ENCODE results near the gene ATP6V0C.

- no peak for TF ChIP-seq ZBTB21 (CRISPR knock-in tag; IDR thresholded peaks at IDR 0.05)
- TF ChIP-seq ZNF124 (CRISPR knock-in tag; IDR thresholded peaks at IDR 0.05): no peak
- no peak for TF ChIP-seq ZNF580 (CRISPR knock-in tag; IDR thresholded peaks at IDR 0.05; ENCODE audit: borderline replicate concordance, low read depth)
- TF ChIP-seq ZNF639 (CRISPR knock-in tag; conservative IDR thresholded peaks at IDR 0.05): no peak
- no peak for TF ChIP-seq SIN3A (IDR thresholded peaks at IDR 0.05; ENCODE audit: borderline replicate concordance, low read depth, low read length)
- TF ChIP-seq, protein P1, sequence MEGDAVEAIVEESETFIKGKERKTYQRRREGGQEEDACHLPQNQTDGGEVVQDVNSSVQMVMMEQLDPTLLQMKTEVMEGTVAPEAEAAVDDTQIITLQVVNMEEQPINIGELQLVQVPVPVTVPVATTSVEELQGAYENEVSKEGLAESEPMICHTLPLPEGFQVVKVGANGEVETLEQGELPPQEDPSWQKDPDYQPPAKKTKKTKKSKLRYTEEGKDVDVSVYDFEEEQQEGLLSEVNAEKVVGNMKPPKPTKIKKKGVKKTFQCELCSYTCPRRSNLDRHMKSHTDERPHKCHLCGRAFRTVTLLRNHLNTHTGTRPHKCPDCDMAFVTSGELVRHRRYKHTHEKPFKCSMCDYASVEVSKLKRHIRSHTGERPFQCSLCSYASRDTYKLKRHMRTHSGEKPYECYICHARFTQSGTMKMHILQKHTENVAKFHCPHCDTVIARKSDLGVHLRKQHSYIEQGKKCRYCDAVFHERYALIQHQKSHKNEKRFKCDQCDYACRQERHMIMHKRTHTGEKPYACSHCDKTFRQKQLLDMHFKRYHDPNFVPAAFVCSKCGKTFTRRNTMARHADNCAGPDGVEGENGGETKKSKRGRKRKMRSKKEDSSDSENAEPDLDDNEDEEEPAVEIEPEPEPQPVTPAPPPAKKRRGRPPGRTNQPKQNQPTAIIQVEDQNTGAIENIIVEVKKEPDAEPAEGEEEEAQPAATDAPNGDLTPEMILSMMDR (CRISPR knock-in tag; IDR thresholded peaks at IDR 0.05): no peak
- no peak for TF ChIP-seq FOXJ3 (CRISPR knock-in tag; IDR thresholded peaks at IDR 0.05; ENCODE audit: borderline replicate concordance)
- no peak for TF ChIP-seq GTF2F1 (IDR thresholded peaks at IDR 0.05; ENCODE audit: low read length)
- no peak for TF ChIP-seq PCBP1 (IDR thresholded peaks at IDR 0.05; ENCODE audit: borderline replicate concordance, low read depth, low read length)
- no peak for TF ChIP-seq RAD21 (CRISPR knock-in tag; IDR thresholded peaks at IDR 0.05)
- no peak for TF ChIP-seq ZBTB7A (CRISPR knock-in tag; IDR thresholded peaks at IDR 0.05)
- no peak for TF ChIP-seq FOXM1 (CRISPR knock-in tag; IDR thresholded peaks at IDR 0.05)
- TF ChIP-seq POLR2AphosphoS5 (IDR thresholded peaks at IDR 0.05; ENCODE audit: low read depth, low read length): no peak
These were observed 49.4 kb upstream of the ATP6V0C start for GRCh38 chr16:2464333-2464732.
